D341Med (cell line): ENCODE measurements around the gene RNF130.

ENCODE experiments used
- DNase-seq: peaks from one replicate; pipeline ENCODE4 v3.0.0; 2012; ENCODE audit warnings: low spot score

The RNF130 gene

DNA sequence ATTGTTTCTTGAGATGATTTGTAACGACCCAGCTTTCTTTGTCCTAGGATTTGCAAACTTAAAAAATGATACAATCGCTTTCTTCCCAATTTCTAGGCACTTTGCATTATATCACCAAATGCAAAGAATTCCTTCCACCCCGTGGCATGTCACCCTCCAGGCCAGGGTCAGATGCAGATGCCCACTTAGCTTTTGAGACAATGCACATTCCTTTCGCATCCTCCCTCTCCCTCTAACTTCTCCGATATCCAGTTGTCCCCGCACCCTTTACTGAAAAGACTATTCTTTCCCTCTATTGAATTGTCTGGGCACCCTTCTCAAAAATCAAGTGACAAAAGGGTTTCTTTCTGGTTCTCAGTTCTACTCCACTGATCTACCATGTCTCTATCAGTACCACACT, 17.3 kb downstream of the RNF130 start:
- DNase-seq = no peak

GRCh38 chr5:180053061-180053602, 18.4 kb downstream of the RNF130 start:
- no peak for DNase-seq

GRCh38 chr5:180052211-180052818, 19.2 kb downstream of the RNF130 start:
- DNase-seq = no peak

- no peak for DNase-seq
These were observed 21.2 kb downstream of the RNF130 start for GRCh38 chr5:180050121-180050940.

DNA sequence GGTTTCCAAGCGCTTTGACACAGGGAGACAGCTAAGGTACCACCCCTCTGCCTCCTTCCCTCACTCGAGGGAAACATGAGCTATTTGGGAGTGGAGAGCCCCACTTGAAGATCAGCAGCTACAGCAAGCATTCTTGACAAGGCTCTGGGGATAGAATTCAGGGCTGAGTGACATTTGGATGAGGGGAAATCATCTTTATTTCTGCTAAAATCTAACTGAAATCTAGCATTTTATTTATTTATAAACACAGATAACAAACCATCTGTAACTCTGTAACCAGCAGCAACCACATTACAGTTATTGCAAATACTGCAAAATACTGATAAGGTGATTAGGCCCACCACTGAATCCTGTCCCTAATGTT, 22.4 kb downstream of the RNF130 start:
- no peak for DNase-seq

DNA sequence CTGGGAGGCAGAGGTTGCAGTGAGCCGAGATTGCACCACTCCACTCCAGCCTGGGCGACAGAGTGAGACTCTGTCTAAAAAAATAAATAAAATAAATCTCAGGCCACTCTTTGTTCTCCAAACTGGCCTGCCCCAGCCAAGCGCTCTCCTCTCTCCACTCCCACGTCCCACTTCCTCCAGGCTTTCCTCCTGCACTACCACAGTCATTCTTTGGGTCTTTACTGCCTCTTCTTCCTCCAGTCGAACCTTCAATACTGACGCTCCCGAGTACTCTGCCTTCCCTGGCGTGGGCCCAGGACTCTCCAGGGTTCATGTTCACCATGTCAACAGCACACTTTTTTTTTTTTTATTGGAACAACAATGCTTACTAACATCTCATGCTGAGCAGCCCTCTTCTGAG, 23.9 kb downstream of the RNF130 start:
- no peak for DNase-seq

DNA sequence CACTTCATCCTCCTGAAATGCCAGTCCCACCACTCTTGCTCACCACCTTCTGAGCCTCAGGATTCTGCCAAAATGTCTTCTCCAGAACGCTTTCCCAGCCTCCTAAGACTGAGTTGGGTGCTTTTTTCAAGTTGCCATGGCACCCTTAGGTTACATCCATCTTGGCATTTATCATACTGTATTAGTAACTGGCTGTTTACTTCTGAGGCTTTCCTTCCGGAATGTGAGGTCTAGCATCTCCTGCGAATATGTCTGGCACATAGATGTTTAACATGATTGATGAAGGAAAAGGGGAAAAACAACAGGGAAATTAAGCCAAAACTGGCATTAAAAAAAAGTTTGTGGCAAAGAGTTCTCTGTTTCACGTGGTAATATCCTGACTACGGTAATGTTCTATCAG, 24.9 kb downstream of the RNF130 start:
- no peak for DNase-seq

DNA sequence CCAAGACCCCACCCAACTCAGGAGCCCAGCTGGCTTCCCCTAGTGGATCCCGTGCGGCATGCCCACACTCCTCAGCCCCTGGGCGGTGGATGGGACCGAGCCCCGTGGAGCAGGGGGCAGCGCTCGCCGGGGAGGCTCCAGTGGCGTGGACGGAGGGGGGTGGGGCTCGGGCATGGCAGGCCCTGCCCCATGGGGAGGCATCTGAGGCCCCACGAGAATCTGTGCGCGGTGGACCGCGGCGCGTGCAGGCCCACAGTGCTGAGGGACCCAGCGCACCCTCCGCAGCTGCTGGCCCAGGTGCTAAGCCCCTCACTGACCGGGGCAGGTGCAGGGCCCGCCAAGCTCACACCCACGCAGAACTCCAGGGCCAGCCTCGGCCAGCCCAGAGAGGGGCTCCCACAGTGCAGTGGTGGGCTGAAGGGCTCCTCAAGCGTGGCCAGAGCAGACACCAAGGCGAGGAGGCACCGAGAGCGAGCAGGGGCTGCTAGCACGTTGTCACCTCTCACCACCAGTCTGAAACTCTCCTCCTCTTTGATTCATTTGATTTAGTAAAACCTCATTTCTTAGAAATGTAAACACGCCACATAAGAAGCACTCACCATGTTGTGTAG, 25.6 kb downstream of the RNF130 start:
- DNase-seq = no peak

DNA sequence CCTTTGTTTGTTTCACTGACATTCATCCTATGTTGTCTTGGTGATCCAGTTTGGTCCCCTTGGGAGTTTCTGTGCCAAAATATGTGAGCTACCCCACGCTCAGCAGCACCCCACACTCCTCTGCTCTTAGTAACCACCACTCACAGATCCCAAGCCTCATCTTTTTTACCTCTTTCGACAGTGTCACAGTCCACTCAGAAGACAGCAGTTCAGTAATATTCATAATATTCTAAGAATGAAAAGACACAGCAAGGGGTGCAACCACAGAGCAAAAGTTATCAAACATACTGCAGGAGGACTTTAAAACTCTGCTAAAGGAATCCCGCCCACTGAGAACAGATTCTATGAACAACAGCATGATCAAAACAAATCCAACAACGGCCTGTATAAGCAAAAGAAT, 28.2 kb downstream of the RNF130 start:
- DNase-seq = no peak

- DNase-seq = no peak
These were observed 30.0 kb downstream of the RNF130 start for GRCh38 chr5:180041301-180042274.

DNA sequence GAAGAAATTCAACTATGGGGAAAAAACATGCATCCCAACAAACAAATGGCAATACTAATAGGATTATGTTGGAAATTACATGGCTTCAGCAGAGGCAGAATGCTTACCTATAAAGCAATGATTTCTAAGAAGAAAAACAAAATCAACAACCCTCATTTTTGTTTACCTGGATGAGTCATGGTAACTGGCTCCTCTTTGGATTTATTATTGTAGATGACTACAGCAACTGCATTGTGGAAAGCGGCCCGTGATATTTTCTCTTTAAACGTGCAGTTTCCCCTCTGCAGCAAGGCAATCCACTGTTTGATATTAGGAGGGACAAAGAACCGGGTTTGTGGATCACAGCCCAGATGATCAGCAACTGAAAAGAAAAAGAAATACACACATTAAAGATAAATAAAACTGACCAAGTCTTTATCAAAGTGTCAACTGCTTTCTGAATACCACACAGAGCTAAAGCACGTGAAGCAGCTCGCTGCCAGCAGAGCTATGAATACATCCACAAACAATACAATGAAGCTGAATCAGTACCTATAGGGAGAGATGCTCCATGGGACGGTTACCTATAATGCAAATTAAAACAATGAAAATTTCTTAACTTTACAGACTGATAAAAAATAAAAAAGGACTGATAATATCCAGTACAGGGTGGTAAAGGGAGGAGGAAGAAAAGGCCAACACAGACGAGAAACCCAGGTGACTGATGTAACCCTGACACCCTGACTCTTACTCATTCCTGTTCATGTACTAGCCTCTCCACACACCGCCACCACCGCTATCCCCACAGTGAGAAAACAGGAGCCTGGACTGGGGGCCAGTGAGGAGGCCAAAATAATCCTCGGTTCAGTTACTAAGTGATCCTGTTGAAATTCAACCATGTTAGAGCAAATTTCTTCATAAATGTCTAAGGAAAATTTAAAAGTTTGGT, 31.0 kb downstream of the RNF130 start:
- DNase-seq = no peak

GRCh38 chr5:180035206-180035931, 36.2 kb downstream of the RNF130 start:
- no peak for DNase-seq

DNA sequence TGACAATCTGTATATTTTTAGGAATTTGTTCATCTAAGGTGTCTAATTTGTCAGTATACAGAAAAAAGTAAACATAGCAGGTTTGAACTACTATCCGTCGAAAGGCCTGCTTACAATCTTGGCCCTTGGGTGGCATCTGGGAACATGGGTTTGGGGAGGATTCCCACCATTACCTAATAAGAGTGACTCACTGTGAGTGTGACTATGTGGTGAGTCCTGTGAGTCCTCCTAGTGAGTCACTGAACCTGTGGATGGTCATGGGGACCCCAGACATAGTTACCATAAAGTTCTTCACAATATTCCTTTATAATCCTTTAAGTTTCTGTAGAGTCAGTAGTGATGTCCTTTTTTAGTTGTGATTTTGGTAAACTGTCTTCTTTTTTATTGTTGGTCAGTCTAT, 37.0 kb downstream of the RNF130 start:
- DNase-seq = no peak

DNA sequence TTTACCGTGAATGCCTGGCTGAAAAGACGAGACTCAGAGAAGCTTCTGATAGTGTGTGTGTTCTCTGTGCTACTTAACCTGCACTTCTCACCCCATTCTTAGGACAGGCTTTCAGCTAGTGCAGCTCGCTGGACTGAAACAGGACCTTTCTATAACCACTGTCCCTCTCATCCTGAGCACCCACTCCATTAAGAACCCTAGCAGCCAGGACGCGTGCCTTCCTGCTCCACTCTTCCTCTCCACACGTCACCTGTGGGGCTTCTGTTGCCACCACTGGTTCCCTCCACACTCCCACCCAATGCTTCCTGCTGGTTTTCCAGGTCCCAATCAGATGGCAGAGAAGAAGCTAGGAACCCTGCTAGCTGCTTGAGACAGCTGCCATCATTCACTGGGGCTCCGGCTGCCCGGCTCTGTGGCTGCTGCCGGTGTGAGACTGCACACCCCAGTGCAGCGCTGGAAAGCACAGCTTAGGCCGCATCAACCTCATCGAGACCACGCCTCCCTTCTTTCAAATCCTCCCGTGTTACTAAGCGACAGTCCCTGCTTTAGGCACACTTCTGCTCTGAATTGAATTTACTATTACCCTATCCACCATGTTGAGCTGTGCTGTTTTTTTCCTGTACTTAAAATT, 44.0 kb downstream of the RNF130 start:
- DNase-seq = peak; percentile 42

GRCh38 chr5:180026734-180027458, 44.7 kb downstream of the RNF130 start:
- DNase-seq = no peak

DNA sequence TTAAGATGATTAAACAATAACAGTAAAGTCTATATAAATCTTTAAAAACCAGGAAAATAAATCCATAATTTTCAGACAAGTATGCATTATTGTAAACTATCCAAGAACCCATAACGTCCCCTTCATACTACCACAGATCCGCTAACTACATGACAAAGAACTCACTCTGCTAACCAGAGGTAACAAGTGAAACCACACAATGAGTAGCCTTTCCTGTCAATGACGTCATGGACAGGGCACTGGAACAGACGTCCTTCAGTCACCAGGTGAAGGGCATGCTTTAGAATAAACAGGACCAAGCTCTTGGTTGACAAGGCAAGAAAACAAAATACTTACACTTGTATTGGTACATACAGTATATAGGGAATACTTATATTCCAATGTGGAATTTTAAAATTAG, 45.2 kb downstream of the RNF130 start:
- DNase-seq = no peak

DNA sequence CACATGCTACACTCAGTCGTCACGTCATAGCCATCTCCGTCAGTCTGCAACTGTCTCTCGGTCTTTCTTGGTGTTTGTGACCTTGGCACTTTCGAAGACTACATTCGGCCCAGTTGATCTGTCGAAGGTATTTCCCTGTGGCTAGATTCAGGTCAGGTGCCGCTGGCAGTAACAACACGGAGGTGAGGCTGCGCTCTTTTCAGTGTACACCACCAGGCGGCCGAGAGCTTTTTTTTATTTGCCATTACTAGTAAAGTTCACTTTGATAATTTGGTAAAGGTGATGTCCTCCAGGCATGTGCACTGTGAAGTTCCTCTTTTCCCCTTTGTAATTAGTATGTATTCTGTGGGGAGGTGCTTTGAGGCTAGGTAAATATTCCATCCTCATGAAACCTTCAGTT, 49.7 kb downstream of the RNF130 start:
- no peak for DNase-seq

GRCh38 chr5:180020176-180020575, 51.4 kb downstream of the RNF130 start:
- DNase-seq = no peak
